HCT116 (cell line): ENCODE measurements around the gene GALNT6.

ENCODE experiments used
- CBX3 ChIP-seq: IDR thresholded peaks from 2 replicates; pipeline ENCODE4 v1.6.1; 2012; ENCODE audit warnings: low read depth
- POLR2A ChIP-seq: IDR thresholded peaks from 2 replicates; pipeline ENCODE4 v1.7.0; 2011; ENCODE audit warnings: borderline replicate concordance; ENCODE audit not compliant: insufficient read depth, insufficient read length; ENCODE audit errors: extremely low read depth
- RAD21 ChIP-seq: IDR thresholded peaks from 2 replicates; pipeline ENCODE4 v1.6.1; 2012; ENCODE audit warnings: low read depth, mild to moderate bottlenecking
- REST ChIP-seq: IDR thresholded peaks from 2 replicates; pipeline ENCODE4 v1.6.1; 2012; ENCODE audit warnings: low read depth
- SIN3A ChIP-seq: IDR thresholded peaks from 2 replicates; pipeline ENCODE4 v1.6.1; 2012; ENCODE audit warnings: low read depth
- TCF7L2 ChIP-seq: IDR thresholded peaks from 2 replicates; pipeline ENCODE4 v1.7.0; 2011; ENCODE audit warnings: borderline replicate concordance, inconsistent platforms; ENCODE audit not compliant: insufficient read depth, insufficient read length; ENCODE audit errors: extremely low read depth
- ZFX ChIP-seq: fragments of 450-650 bp; IDR thresholded peaks from 2 replicates; pipeline ENCODE4 v1.6.1; 2017
- TF ChIP-seq, protein P1 (sequence below), 3 experiments: fragments of 200-600 bp in 1 of 3; sonication (generic) in 1 of 3; IDR thresholded peaks in 2 of 3; conservative IDR thresholded peaks in 1 of 3; 2 replicates each; pipeline ENCODE4 v1.5.1; 2012 to 2017; ENCODE audit warnings: low read depth in 2 of 3, low read length in 2 of 3, antibody characterized with exemption in 1 of 3, borderline replicate concordance in 1 of 3, control low read depth in 1 of 3, mild to moderate bottlenecking in 1 of 3, mixed read lengths in 1 of 3, mixed run types in 1 of 3, moderate library complexity in 1 of 3; ENCODE audit not compliant: insufficient read depth in 1 of 3
- TF ChIP-seq, protein P2 (sequence below): IDR thresholded peaks from 2 replicates; pipeline ENCODE4 v1.6.1; 2012

GRCh38 chr12:51434305-51434704 is 43.1 kb upstream of the GALNT6 start:
- TF ChIP-seq, protein P1, sequence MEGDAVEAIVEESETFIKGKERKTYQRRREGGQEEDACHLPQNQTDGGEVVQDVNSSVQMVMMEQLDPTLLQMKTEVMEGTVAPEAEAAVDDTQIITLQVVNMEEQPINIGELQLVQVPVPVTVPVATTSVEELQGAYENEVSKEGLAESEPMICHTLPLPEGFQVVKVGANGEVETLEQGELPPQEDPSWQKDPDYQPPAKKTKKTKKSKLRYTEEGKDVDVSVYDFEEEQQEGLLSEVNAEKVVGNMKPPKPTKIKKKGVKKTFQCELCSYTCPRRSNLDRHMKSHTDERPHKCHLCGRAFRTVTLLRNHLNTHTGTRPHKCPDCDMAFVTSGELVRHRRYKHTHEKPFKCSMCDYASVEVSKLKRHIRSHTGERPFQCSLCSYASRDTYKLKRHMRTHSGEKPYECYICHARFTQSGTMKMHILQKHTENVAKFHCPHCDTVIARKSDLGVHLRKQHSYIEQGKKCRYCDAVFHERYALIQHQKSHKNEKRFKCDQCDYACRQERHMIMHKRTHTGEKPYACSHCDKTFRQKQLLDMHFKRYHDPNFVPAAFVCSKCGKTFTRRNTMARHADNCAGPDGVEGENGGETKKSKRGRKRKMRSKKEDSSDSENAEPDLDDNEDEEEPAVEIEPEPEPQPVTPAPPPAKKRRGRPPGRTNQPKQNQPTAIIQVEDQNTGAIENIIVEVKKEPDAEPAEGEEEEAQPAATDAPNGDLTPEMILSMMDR (IDR thresholded peaks at IDR 0.05 in 2 of 3, conservative IDR thresholded peaks at IDR 0.05 in 1 of 3; ENCODE audit: borderline replicate concordance in 1 of 3, insufficient read depth in 1 of 3, low read depth in 2 of 3, low read length in 2 of 3): no peak
- TF ChIP-seq POLR2A (no peak), TCF7L2 (no peak), REST (no peak), SIN3A (no peak), RAD21 (no peak), CBX3 (no peak), ZFX (no peak)
- TF ChIP-seq, protein P2, sequence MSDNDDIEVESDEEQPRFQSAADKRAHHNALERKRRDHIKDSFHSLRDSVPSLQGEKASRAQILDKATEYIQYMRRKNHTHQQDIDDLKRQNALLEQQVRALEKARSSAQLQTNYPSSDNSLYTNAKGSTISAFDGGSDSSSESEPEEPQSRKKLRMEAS: no peak
